ENCODE results near the gene RAPGEF6.

RAPGEF6 gene

GRCh38 chr5:131563434-131564228, 71.4 kb downstream of the RAPGEF6 start:
- Mint-ChIP-seq H3K9me3 (ENCODE audit: low read depth) (no peaks in the 10 kb centered on the region), H3K27ac (no peak overlapping the region), H3K4me1 (ENCODE audit: low read depth) (peaks cover 47% of the 10 kb centered on the region), H3K36me3 (peaks cover 13% of the 10 kb centered on the region), H3K4me3 (no peak overlapping the region), H3K27me3 (no peaks in the 10 kb centered on the region)

GRCh38 chr5:131550606-131551005, 84.4 kb downstream of the RAPGEF6 start:
- H3K27me3 Mint-ChIP-seq: no peaks in the 10 kb centered on the region
- H3K4me1 Mint-ChIP-seq (ENCODE audit: low read depth): peaks cover 71% of the 10 kb centered on the region
- peak overlapping the region; percentile 90 for H3K27ac Mint-ChIP-seq
- no peak overlapping the region for H3K4me3 Mint-ChIP-seq
- peaks cover 20% of the 10 kb centered on the region for H3K36me3 Mint-ChIP-seq
- peaks cover 13% of the 10 kb centered on the region for H3K9me3 Mint-ChIP-seq (ENCODE audit: low read depth)

GRCh38 chr5:131548176-131548575, 86.9 kb downstream of the RAPGEF6 start:
- peak overlapping the region; percentile 97 for H3K27ac Mint-ChIP-seq
- H3K36me3 Mint-ChIP-seq: peaks cover 19% of the 10 kb centered on the region
- H3K4me1 Mint-ChIP-seq (ENCODE audit: low read depth): peaks cover 80% of the 10 kb centered on the region
- H3K4me3 Mint-ChIP-seq: peak overlapping the region; percentile 94
- no peaks in the 10 kb centered on the region for H3K27me3 Mint-ChIP-seq
- H3K9me3 Mint-ChIP-seq (ENCODE audit: low read depth): peaks cover 6% of the 10 kb centered on the region

GRCh38 chr5:131545845-131546244, 89.2 kb downstream of the RAPGEF6 start:
- no peaks in the 10 kb centered on the region for H3K9me3 Mint-ChIP-seq (ENCODE audit: low read depth)
- H3K36me3 Mint-ChIP-seq: peaks cover 16% of the 10 kb centered on the region
- no peaks in the 10 kb centered on the region for H3K27me3 Mint-ChIP-seq
- H3K4me1 Mint-ChIP-seq (ENCODE audit: low read depth): peaks cover 79% of the 10 kb centered on the region
- peak overlapping the region; percentile 84 for H3K27ac Mint-ChIP-seq
- peak overlapping the region; percentile 75 for H3K4me3 Mint-ChIP-seq

GRCh38 chr5:131542723-131543122, 92.3 kb downstream of the RAPGEF6 start:
- Mint-ChIP-seq H3K4me3 (peak overlapping the region; percentile 58), H3K36me3 (peaks cover 21% of the 10 kb centered on the region), H3K27ac (peak overlapping the region; percentile 78), H3K9me3 (ENCODE audit: low read depth) (no peaks in the 10 kb centered on the region), H3K27me3 (no peaks in the 10 kb centered on the region), H3K4me1 (ENCODE audit: low read depth) (peaks cover 79% of the 10 kb centered on the region)

- H3K4me3 Mint-ChIP-seq: peak overlapping the region; percentile 35
- peaks cover 21% of the 10 kb centered on the region for H3K36me3 Mint-ChIP-seq
- no peaks in the 10 kb centered on the region for H3K27me3 Mint-ChIP-seq
- H3K9me3 Mint-ChIP-seq (ENCODE audit: low read depth): no peaks in the 10 kb centered on the region
- peak overlapping the region; percentile 85 for H3K27ac Mint-ChIP-seq
- peaks cover 79% of the 10 kb centered on the region for H3K4me1 Mint-ChIP-seq (ENCODE audit: low read depth)
Measured at GRCh38 chr5:131541762-131542161, 93.3 kb downstream of the RAPGEF6 start.

GRCh38 chr5:131541071-131541470, 94.0 kb downstream of the RAPGEF6 start:
- no peaks in the 10 kb centered on the region for H3K9me3 Mint-ChIP-seq (ENCODE audit: low read depth)
- H3K4me3 Mint-ChIP-seq: peak overlapping the region; percentile 24
- H3K27me3 Mint-ChIP-seq: no peaks in the 10 kb centered on the region
- peaks cover 22% of the 10 kb centered on the region for H3K36me3 Mint-ChIP-seq
- peaks cover 85% of the 10 kb centered on the region for H3K4me1 Mint-ChIP-seq (ENCODE audit: low read depth)
- peak overlapping the region; percentile 85 for H3K27ac Mint-ChIP-seq

GRCh38 chr5:131539251-131539650, 95.8 kb downstream of the RAPGEF6 start:
- Mint-ChIP-seq H3K27me3 (no peaks in the 10 kb centered on the region), H3K27ac (peak overlapping the region; percentile 76), H3K4me3 (no peak overlapping the region), H3K9me3 (ENCODE audit: low read depth) (no peaks in the 10 kb centered on the region), H3K36me3 (peaks cover 21% of the 10 kb centered on the region), H3K4me1 (ENCODE audit: low read depth) (peaks cover 87% of the 10 kb centered on the region)

GRCh38 chr5:131538177-131538593, 96.8 kb downstream of the RAPGEF6 start:
- H3K9me3 Mint-ChIP-seq (ENCODE audit: low read depth): no peaks in the 10 kb centered on the region
- H3K27ac Mint-ChIP-seq: peak overlapping the region; percentile 88
- no peaks in the 10 kb centered on the region for H3K27me3 Mint-ChIP-seq
- H3K36me3 Mint-ChIP-seq: peaks cover 18% of the 10 kb centered on the region
- peaks cover 88% of the 10 kb centered on the region for H3K4me1 Mint-ChIP-seq (ENCODE audit: low read depth)
- H3K4me3 Mint-ChIP-seq: peak overlapping the region; percentile 55

GRCh38 chr5:131536850-131537448, 98.1 kb downstream of the RAPGEF6 start:
- Mint-ChIP-seq H3K4me1 (ENCODE audit: low read depth) (peaks cover 89% of the 10 kb centered on the region), H3K4me3 (peak overlapping the region; percentile 67), H3K27ac (peak overlapping the region; percentile 91), H3K27me3 (no peaks in the 10 kb centered on the region), H3K9me3 (ENCODE audit: low read depth) (no peaks in the 10 kb centered on the region), H3K36me3 (peaks cover 16% of the 10 kb centered on the region)

GRCh38 chr5:131536211-131536826, 98.7 kb downstream of the RAPGEF6 start:
- Mint-ChIP-seq H3K27ac (peak overlapping the region; percentile 91), H3K27me3 (no peaks in the 10 kb centered on the region), H3K9me3 (ENCODE audit: low read depth) (no peaks in the 10 kb centered on the region), H3K4me1 (ENCODE audit: low read depth) (peaks cover 88% of the 10 kb centered on the region), H3K4me3 (peak overlapping the region; percentile 67), H3K36me3 (peaks cover 13% of the 10 kb centered on the region)

GRCh38 chr5:131534974-131535373, 100.1 kb downstream of the RAPGEF6 start:
- peak overlapping the region; percentile 79 for H3K27ac Mint-ChIP-seq
- H3K4me3 Mint-ChIP-seq: peak overlapping the region; percentile 38
- peaks cover 9% of the 10 kb centered on the region for H3K36me3 Mint-ChIP-seq
- peaks cover 89% of the 10 kb centered on the region for H3K4me1 Mint-ChIP-seq (ENCODE audit: low read depth)
- H3K9me3 Mint-ChIP-seq (ENCODE audit: low read depth): no peaks in the 10 kb centered on the region
- H3K27me3 Mint-ChIP-seq: no peaks in the 10 kb centered on the region

- Mint-ChIP-seq H3K4me3 (peak overlapping the region; percentile 14), H3K27ac (peak overlapping the region; percentile 86), H3K9me3 (ENCODE audit: low read depth) (no peaks in the 10 kb centered on the region), H3K36me3 (peaks cover 4% of the 10 kb centered on the region), H3K27me3 (no peaks in the 10 kb centered on the region), H3K4me1 (ENCODE audit: low read depth) (peaks cover 86% of the 10 kb centered on the region)
Measured at GRCh38 chr5:131533836-131534235, 101.2 kb downstream of the RAPGEF6 start.

- Mint-ChIP-seq H3K4me3 (peak overlapping the region; percentile 78), H3K27me3 (no peaks in the 10 kb centered on the region), H3K4me1 (ENCODE audit: low read depth) (peaks cover 84% of the 10 kb centered on the region), H3K27ac (peak overlapping the region; percentile 80), H3K9me3 (ENCODE audit: low read depth) (no peaks in the 10 kb centered on the region), H3K36me3 (peaks cover 8% of the 10 kb centered on the region)
Measured at GRCh38 chr5:131532031-131532640, 102.9 kb downstream of the RAPGEF6 start.
